ENCODE measurements around the gene NUTM2G. TPM values are rescaled to one million over a fixed set of nuclear protein-coding genes. Genes with fewer than 3 reads are reported as not detected.
"Not testable (repeated sequence)": the region's sequence is repeated elsewhere in the genome, so short reads cannot be mapped to it uniquely, and the experiment has no call there.

Gene NUTM2G
- total and polyA plus RNA-seq, 2 experiments from 2014 or later: 0.13 to 0.36 TPM

DNA sequence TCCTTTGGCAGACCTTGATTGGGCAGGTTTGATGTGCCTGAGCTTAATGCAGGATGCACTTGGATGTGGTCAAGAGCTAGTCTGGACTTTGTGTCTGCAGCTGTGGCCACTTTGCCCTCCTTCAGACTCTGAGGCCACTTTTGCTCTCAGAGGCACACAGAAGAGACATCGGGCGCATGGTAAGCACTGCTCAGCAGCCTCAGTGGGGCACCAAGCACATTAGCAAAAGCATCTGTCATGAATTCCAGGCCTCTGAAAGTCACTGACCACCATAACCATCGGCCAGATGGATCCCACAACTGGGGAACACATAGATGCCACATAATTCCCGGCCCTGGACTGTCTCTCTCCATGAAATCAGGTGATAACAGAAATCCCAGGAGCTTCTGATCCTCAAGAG is 40.1 kb upstream of the NUTM2G start:
- Histone ChIP-seq H3K9me2 (replicated peaks; ENCODE audit: insufficient read depth) (no peaks in the 10 kb centered on the region), H3K9me3 (ENCODE audit: low read depth) (no peaks in the 10 kb centered on the region), H3K79me2 (no peaks in the 10 kb centered on the region), H4K20me1 (ENCODE audit: insufficient read depth, poor library complexity, severe bottlenecking) (no peaks in the 10 kb centered on the region), H3K4me2 (no peak overlapping the region), H2AFZ (no peak overlapping the region), H3K27me3 (no peaks in the 10 kb centered on the region), H3K36me3 (replicated peaks; ENCODE audit: insufficient read depth, low read depth) (no peaks in the 10 kb centered on the region), H3K27ac (no peak overlapping the region), H3K4me3 (no peak overlapping the region), H3K4me1 (ENCODE audit: insufficient read depth) (no peaks in the 10 kb centered on the region)
- no peak for TF ChIP-seq EZH2phosphoT487 (IDR thresholded peaks at IDR 0.05; ENCODE audit: low read depth, severe bottlenecking, unreplicated experiment)
- TF ChIP-seq, protein P1, sequence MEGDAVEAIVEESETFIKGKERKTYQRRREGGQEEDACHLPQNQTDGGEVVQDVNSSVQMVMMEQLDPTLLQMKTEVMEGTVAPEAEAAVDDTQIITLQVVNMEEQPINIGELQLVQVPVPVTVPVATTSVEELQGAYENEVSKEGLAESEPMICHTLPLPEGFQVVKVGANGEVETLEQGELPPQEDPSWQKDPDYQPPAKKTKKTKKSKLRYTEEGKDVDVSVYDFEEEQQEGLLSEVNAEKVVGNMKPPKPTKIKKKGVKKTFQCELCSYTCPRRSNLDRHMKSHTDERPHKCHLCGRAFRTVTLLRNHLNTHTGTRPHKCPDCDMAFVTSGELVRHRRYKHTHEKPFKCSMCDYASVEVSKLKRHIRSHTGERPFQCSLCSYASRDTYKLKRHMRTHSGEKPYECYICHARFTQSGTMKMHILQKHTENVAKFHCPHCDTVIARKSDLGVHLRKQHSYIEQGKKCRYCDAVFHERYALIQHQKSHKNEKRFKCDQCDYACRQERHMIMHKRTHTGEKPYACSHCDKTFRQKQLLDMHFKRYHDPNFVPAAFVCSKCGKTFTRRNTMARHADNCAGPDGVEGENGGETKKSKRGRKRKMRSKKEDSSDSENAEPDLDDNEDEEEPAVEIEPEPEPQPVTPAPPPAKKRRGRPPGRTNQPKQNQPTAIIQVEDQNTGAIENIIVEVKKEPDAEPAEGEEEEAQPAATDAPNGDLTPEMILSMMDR (IDR thresholded peaks at IDR 0.05; ENCODE audit: poor library complexity): no peak
- TF ChIP-seq EZH2 (IDR thresholded peaks at IDR 0.05; ENCODE audit: borderline replicate concordance): no peak
- WGBS (ENCODE audit: low lambda C conversion rate, missing lambda C conversion rate): 90% methylated on average over 4 of the region's 4 CpGs
- DNase-seq (ENCODE audit: low spot score): no peak

- no peaks in the 10 kb centered on the region for H3K9me3 ChIP-seq (ENCODE audit: low read depth)
- H3K4me3 ChIP-seq: no peak overlapping the region
- H4K20me1 ChIP-seq (ENCODE audit: insufficient read depth, poor library complexity, severe bottlenecking): no peaks in the 10 kb centered on the region
- no peak overlapping the region for H3K27ac ChIP-seq
- TF ChIP-seq EZH2 (IDR thresholded peaks at IDR 0.05; ENCODE audit: borderline replicate concordance) (no peak), EZH2phosphoT487 (IDR thresholded peaks at IDR 0.05; ENCODE audit: low read depth, severe bottlenecking, unreplicated experiment) (no peak)
- TF ChIP-seq, protein P1 (IDR thresholded peaks at IDR 0.05; ENCODE audit: poor library complexity): no peak
- DNase-seq (ENCODE audit: low spot score): no peak
- H2AFZ ChIP-seq: no peak overlapping the region
- H3K4me1 ChIP-seq (ENCODE audit: insufficient read depth): no peaks in the 10 kb centered on the region
- no peaks in the 10 kb centered on the region for H3K27me3 ChIP-seq
- no peaks in the 10 kb centered on the region for H3K9me2 ChIP-seq (replicated peaks; ENCODE audit: insufficient read depth)
- whole genome bisulfite sequencing (ENCODE audit: low lambda C conversion rate, missing lambda C conversion rate): over 99% methylated on average over 7 of the region's 7 CpGs
- H3K79me2 ChIP-seq: no peaks in the 10 kb centered on the region
- no peaks in the 10 kb centered on the region for H3K36me3 ChIP-seq (replicated peaks; ENCODE audit: insufficient read depth, low read depth)
- no peak overlapping the region for H3K4me2 ChIP-seq
Observed at GRCh38 chr9:96892131-96892530, 36.5 kb upstream of the NUTM2G start.

DNA sequence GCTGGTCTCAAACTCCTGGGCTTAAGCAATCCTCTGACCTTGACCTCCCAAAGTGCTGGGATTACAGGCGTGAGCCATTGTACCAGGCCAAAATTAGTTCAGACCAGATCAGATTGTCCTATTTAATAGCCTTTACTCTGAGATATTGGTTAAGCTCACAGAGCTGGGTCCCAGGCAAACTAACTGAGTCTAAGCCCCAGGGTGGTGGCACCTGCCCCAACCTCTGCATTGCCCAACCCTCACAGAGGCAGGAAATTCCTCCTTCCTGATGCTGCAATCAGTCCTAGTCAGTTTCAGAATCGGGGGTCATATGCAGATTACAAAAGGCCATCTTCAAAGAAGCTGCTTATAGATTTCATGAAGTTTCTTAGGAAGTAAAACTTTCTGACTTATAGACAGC is 28.6 kb upstream of the NUTM2G start:
- H3K4me3 ChIP-seq; DNase-seq (ENCODE audit: low spot score); H3K27ac ChIP-seq; H3K9me2 ChIP-seq (replicated peaks; ENCODE audit: insufficient read depth); H3K36me3 ChIP-seq (replicated peaks; ENCODE audit: insufficient read depth, low read depth); H3K79me2 ChIP-seq; H3K4me1 ChIP-seq (ENCODE audit: insufficient read depth); H3K9me3 ChIP-seq (ENCODE audit: low read depth); H3K4me2 ChIP-seq; H2AFZ ChIP-seq; H3K27me3 ChIP-seq; H4K20me1 ChIP-seq (ENCODE audit: insufficient read depth, poor library complexity, severe bottlenecking): not testable (repeated sequence)
- 100% methylated on average over 1 of the region's 2 CpGs for WGBS (ENCODE audit: low lambda C conversion rate, missing lambda C conversion rate)

DNA sequence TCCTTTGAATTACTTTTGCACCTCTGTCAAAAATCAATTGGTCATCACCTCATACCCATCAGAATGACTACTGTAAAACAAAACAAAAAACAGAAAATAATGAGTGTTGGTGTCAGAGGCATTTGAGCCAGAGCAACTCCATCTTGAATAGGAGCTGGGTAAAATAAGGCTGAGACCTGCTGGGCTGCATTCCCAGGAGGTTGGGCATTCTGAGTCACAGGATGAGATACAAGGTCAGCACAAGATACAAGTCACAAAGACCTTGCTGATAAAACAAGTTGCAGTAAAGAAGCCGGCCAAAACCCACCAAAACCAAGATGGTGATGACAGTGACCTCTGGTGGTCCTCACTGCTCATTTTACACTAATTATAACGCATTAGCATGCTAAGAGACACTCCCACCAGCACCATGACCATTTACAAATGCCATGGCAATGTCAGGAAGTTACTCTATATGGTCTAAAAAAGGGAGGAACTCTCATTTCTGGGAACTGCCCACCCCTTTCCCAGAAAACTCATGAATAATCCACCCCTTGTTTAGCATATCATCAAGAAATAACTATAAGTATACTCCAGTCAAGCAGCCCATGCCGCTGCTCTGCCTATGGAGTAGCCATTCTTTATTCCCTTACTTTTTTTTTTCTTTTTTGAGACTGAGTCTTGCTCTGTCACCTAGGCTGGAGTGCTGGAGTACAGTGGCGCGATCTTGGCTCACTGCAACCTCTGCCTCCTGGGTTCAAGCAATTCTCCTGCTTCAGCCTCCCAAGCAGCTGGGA is 23.5 kb upstream of the NUTM2G start:
- not testable (repeated sequence) for H3K27me3 ChIP-seq; H3K4me2 ChIP-seq; H3K4me1 ChIP-seq (ENCODE audit: insufficient read depth); H3K27ac ChIP-seq; H3K9me3 ChIP-seq (ENCODE audit: low read depth); DNase-seq (ENCODE audit: low spot score); H3K4me3 ChIP-seq; H2AFZ ChIP-seq; H3K79me2 ChIP-seq; H3K9me2 ChIP-seq (replicated peaks; ENCODE audit: insufficient read depth); H3K36me3 ChIP-seq (replicated peaks; ENCODE audit: insufficient read depth, low read depth); H4K20me1 ChIP-seq (ENCODE audit: insufficient read depth, poor library complexity, severe bottlenecking)
- WGBS (ENCODE audit: low lambda C conversion rate, missing lambda C conversion rate): 86% methylated on average over 3 of the region's 5 CpGs

DNA sequence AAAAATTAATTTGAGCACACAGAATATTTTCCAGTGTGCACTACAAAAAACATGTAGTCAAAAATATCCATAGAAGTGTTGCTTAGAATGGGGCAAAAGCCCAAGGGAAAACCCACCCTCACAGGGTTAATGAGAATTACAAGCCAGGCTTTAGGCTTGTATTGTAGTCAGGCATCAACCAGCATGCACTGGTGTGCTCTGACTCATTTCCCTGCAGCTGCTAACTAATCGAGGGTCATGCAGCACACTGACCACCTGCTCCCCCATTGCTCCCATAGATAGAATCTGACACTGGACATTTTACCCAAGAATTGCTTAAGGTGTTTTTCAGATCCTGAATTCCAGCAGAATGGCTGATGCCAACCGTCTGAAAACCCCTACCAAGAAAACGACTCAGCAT is 20.2 kb upstream of the NUTM2G start:
- H3K4me1 ChIP-seq (ENCODE audit: insufficient read depth); H4K20me1 ChIP-seq (ENCODE audit: insufficient read depth, poor library complexity, severe bottlenecking): not testable (repeated sequence)
- WGBS (ENCODE audit: low lambda C conversion rate, missing lambda C conversion rate): no CpG with 5 or more reads among the region's 3 CpGs

DNA sequence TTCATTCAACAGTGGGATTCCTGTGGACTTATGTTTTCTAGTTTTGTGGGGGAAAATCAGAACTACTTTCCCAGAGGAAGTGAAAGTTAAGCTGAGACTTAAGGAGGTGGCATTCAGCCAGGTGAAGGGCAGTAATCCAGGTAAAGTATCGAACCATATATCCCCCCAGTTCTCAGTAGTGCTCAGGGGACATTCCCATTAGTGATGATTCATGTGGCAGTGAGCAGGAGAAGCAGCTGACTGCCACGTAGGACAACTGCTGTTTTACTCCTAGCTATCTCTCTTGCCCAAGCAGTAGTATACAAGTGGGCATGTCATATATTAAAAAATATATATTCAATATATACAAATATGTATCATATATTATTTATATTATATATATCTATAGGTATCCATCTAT is 13.1 kb upstream of the NUTM2G start:
- WGBS (ENCODE audit: low lambda C conversion rate, missing lambda C conversion rate): 92% methylated on average over 2 of the region's 2 CpGs

More for the DNA sequence above, 20.2 kb upstream of the NUTM2G start:
- not testable (repeated sequence) for H3K79me2 ChIP-seq; H3K9me2 ChIP-seq (replicated peaks; ENCODE audit: insufficient read depth); H2AFZ ChIP-seq; H3K4me3 ChIP-seq; H3K27me3 ChIP-seq; H3K27ac ChIP-seq; DNase-seq (ENCODE audit: low spot score); H3K9me3 ChIP-seq (ENCODE audit: low read depth); H3K36me3 ChIP-seq (replicated peaks; ENCODE audit: insufficient read depth, low read depth); H3K4me2 ChIP-seq

GRCh38 chr9:96916531-96916930 is 12.1 kb upstream of the NUTM2G start:
- whole genome bisulfite sequencing (ENCODE audit: low lambda C conversion rate, missing lambda C conversion rate): 94% methylated on average over 4 of the region's 6 CpGs
- H4K20me1 ChIP-seq (ENCODE audit: insufficient read depth, poor library complexity, severe bottlenecking); H3K9me3 ChIP-seq (ENCODE audit: low read depth); H2AFZ ChIP-seq; H3K4me2 ChIP-seq; H3K79me2 ChIP-seq; H3K27me3 ChIP-seq; H3K27ac ChIP-seq; H3K36me3 ChIP-seq (replicated peaks; ENCODE audit: insufficient read depth, low read depth); H3K9me2 ChIP-seq (replicated peaks; ENCODE audit: insufficient read depth); H3K4me1 ChIP-seq (ENCODE audit: insufficient read depth); DNase-seq (ENCODE audit: low spot score); H3K4me3 ChIP-seq: not testable (repeated sequence)

More for the DNA sequence above, 13.1 kb upstream of the NUTM2G start:
- not testable (repeated sequence) for H3K27me3 ChIP-seq; H3K4me2 ChIP-seq; H3K79me2 ChIP-seq; H3K4me3 ChIP-seq; H3K4me1 ChIP-seq (ENCODE audit: insufficient read depth); H3K9me3 ChIP-seq (ENCODE audit: low read depth); H3K27ac ChIP-seq; H2AFZ ChIP-seq; H4K20me1 ChIP-seq (ENCODE audit: insufficient read depth, poor library complexity, severe bottlenecking); H3K9me2 ChIP-seq (replicated peaks; ENCODE audit: insufficient read depth); DNase-seq (ENCODE audit: low spot score); H3K36me3 ChIP-seq (replicated peaks; ENCODE audit: insufficient read depth, low read depth)
